Breast epithelium (tissue), 3 donors: ENCODE measurements around the gene ECPAS.

Experiments used
- CTCF ChIP-seq, 3 donors: fragments of 450-650 bp; IDR thresholded peaks; one replicate each; pipeline ENCODE4 v1.5.1; 2016 to 2017; ENCODE audit warnings: antibody characterized with exemption in 3 of 3, mild to moderate bottlenecking in 3 of 3, moderate library complexity in 3 of 3
- POLR2A ChIP-seq: fragments of 450-650 bp; IDR thresholded peaks from one replicate; pipeline ENCODE4 v1.6.1; 2016; ENCODE audit warnings: antibody characterized with exemption, mild to moderate bottlenecking, moderate library complexity
- POLR2AphosphoS5 ChIP-seq, 3 donors: sonication (generic); formaldehyde crosslinking; IDR thresholded peaks; one replicate each; pipeline ENCODE4 v1.6.1; 2017; ENCODE audit warnings: antibody characterized with exemption in 3 of 3

DNA sequence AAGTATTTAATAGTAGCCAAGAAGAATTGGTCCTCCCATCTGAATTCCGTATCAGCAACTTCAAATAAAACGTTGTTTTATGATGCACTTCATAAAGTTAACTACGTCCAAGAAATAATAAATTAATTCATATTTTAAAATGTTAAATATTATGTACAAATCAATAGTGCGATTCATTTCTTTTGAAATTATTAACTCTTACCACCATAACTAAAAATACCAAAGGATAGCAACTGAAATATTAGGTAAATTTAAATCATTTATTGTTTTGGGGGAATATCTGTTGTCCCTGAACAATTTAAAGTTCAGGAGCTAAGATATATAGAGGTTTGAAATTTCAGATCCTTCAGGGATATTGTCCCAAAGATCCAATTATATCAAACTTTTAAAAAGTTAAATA lies 154.1 kb downstream of the ECPAS start, which contains the start of gene OR2K2:
- TF ChIP-seq POLR2AphosphoS5 (IDR thresholded peaks at IDR 0.05), result no peak
- no peak for TF ChIP-seq CTCF (IDR thresholded peaks at IDR 0.05)
- no peak for TF ChIP-seq POLR2A
